Neuronal stem cell (in vitro differentiated cells): Measurements from ENCODE around the gene IGSF21.

Experiments used
- DNase-seq: peaks from one replicate; pipeline ENCODE4 v3.0.0-alpha.2; 2013; ENCODE audit warnings: low spot score
- H2AFZ ChIP-seq: one replicate; pipeline ENCODE4 v1.6.1; 2013; ENCODE audit warnings: mild to moderate bottlenecking, low read length, inconsistent platforms
- H2AK5ac ChIP-seq: 2 replicates; pipeline ENCODE4 v1.6.1; 2013; ENCODE audit warnings: low read depth, mild to moderate bottlenecking, inconsistent platforms, low read length, moderate library complexity, mixed read lengths
- H2BK120ac ChIP-seq: 2 replicates; pipeline ENCODE4 v1.6.1; 2013; ENCODE audit warnings: low read depth, mild to moderate bottlenecking, inconsistent platforms, low read length, moderate library complexity, mixed read lengths
- H2BK12ac ChIP-seq: one replicate; pipeline ENCODE4 v1.6.1; 2013; ENCODE audit warnings: low read length, inconsistent platforms
- H2BK15ac ChIP-seq: 2 replicates; pipeline ENCODE4 v1.6.1; 2013; ENCODE audit warnings: mild to moderate bottlenecking, low read length, inconsistent platforms, mixed read lengths
- H2BK5ac ChIP-seq: one replicate; pipeline ENCODE4 v1.6.1; 2013; ENCODE audit warnings: inconsistent platforms, mild to moderate bottlenecking, low read length, moderate library complexity
- H3K14ac ChIP-seq: one replicate; pipeline ENCODE4 v1.6.1; 2013; ENCODE audit warnings: low read length, inconsistent platforms
- H3K18ac ChIP-seq: 2 replicates; pipeline ENCODE4 v1.6.1; 2013; ENCODE audit warnings: low read length, inconsistent platforms
- H3K23ac ChIP-seq: 2 replicates; pipeline ENCODE4 v1.6.1; 2013; ENCODE audit warnings: low read depth, mild to moderate bottlenecking, mixed read lengths, low read length, inconsistent platforms; ENCODE audit not compliant: poor library complexity
- H3K27ac ChIP-seq: replicated peaks from 3 replicates; pipeline ENCODE4 v1.5.1; 2013; ENCODE audit warnings: low read length, inconsistent platforms
- H3K27me3 ChIP-seq, 3 experiments: 2 replicates each; pipeline ENCODE4 v1.6.1; 2013; ENCODE audit warnings: low read length in 3 of 3, mild to moderate bottlenecking in 2 of 3, inconsistent platforms in 1 of 3, low read depth in 1 of 3, mixed read lengths in 1 of 3, moderate library complexity in 1 of 3; ENCODE audit not compliant: control insufficient read depth in 3 of 3, insufficient read depth in 3 of 3
- H3K36me3 ChIP-seq, 2 donors: replicated peaks in 1 of 2; 2 replicates each; pipeline ENCODE4 v1.6.1; 2013; ENCODE audit warnings: low read length in 2 of 2; ENCODE audit not compliant: control insufficient read depth in 2 of 2, insufficient read depth in 2 of 2
- H3K4ac ChIP-seq: 2 replicates; pipeline ENCODE4 v1.6.1; 2013; ENCODE audit warnings: inconsistent platforms, mild to moderate bottlenecking, low read length, moderate library complexity
- H3K4me1 ChIP-seq, 2 donors: 1 replicate in 1 of 2; 2 replicates in 1 of 2; pipeline ENCODE4 v1.6.1; 2013; ENCODE audit warnings: low read length in 2 of 2, low read depth in 1 of 2; ENCODE audit not compliant: control insufficient read depth in 2 of 2, insufficient read depth in 1 of 2
- H3K4me2 ChIP-seq: one replicate; pipeline ENCODE4 v1.6.1; 2013; ENCODE audit warnings: mild to moderate bottlenecking, low read length, inconsistent platforms; ENCODE audit not compliant: insufficient read depth, poor library complexity, severe bottlenecking
- H3K4me3 ChIP-seq, 2 donors: 2 replicates each; pipeline ENCODE4 v1.5.1; 2013; ENCODE audit warnings: low read length in 2 of 2, mild to moderate bottlenecking in 2 of 2, inconsistent platforms in 1 of 2, moderate library complexity in 1 of 2
- H3K79me1 ChIP-seq: one replicate; pipeline ENCODE4 v1.6.1; 2013; ENCODE audit warnings: low read depth, mild to moderate bottlenecking, inconsistent platforms, low read length, moderate library complexity
- H3K9ac ChIP-seq: one replicate; pipeline ENCODE4 v1.6.1; 2013; ENCODE audit warnings: mild to moderate bottlenecking, low read depth, low read length, inconsistent platforms; ENCODE audit not compliant: poor library complexity
- H3K9me3 ChIP-seq, 2 donors: replicated peaks in 1 of 2; 2 replicates each; pipeline versions ENCODE3 to v1.6.1; 2013; ENCODE audit warnings: low read length in 2 of 2, mild to moderate bottlenecking in 2 of 2, inconsistent platforms in 1 of 2, low read depth in 1 of 2, mixed read lengths in 1 of 2, moderate library complexity in 1 of 2; ENCODE audit not compliant: control insufficient read depth in 2 of 2, insufficient read depth in 1 of 2
- H4K8ac ChIP-seq: one replicate; pipeline ENCODE4 v1.6.1; 2013; ENCODE audit warnings: low read depth, mild to moderate bottlenecking, inconsistent platforms, low read length, moderate library complexity
- H4K91ac ChIP-seq: one replicate; pipeline ENCODE4 v1.6.1; 2013; ENCODE audit warnings: low read length, low read depth, mild to moderate bottlenecking, inconsistent platforms; ENCODE audit not compliant: poor library complexity
- WGBS, 2 donors: extraction: QIAGEN DNeasy Blood & Tissue Kit; methylation state at CpG; one replicate each; pipeline ENCODE4 v1.1.7; 2013; ENCODE audit warnings: missing lambda C conversion rate in 2 of 2, mixed read lengths in 1 of 2; ENCODE audit not compliant: insufficient read length in 2 of 2, insufficient replicate concordance in 1 of 2; ENCODE audit errors: extremely low coverage in 2 of 2; 5-methylcytosine and 5-hydroxymethylcytosine counted together

IGSF21 gene

GRCh38 chr1:18175530-18176377 is 68.2 kb downstream of the IGSF21 start:
- Histone ChIP-seq H3K4ac (no peak overlapping the region), H4K8ac (no peak overlapping the region), H4K91ac (no peak overlapping the region), H3K27me3 (peaks cover 0 to 22% (median 0%) of the 10 kb centered on the region in 3 experiments), H2AK5ac (no peak overlapping the region), H2BK5ac (no peak overlapping the region), H3K23ac (no peak overlapping the region), H3K14ac (no peak overlapping the region), H2BK15ac (peak overlapping the region; percentile 41), H3K4me2 (no peak overlapping the region), H3K27ac (no peak overlapping the region), H2BK120ac (no peak overlapping the region), H3K18ac (peak overlapping the region; percentile 24), H3K9ac (no peak overlapping the region), H3K36me3 (no peaks in the 10 kb centered on the region), H3K4me1 (peaks cover 0 to 10% of the 10 kb centered on the region in 2 donors), H3K4me3 (no peak overlapping the region), H3K79me1 (no peaks in the 10 kb centered on the region), H2AFZ (no peak overlapping the region), H2BK12ac (no peak overlapping the region), H3K9me3 (no peaks in the 10 kb centered on the region)
- no peak for DNase-seq
- no CpG with 5 or more reads among the region's 13 CpGs for WGBS, 2 donors

GRCh38 chr1:18176619-18177018 is 69.0 kb downstream of the IGSF21 start:
- no peak overlapping the region for H3K27ac ChIP-seq
- H3K18ac ChIP-seq: no peak overlapping the region
- no peak overlapping the region for H2BK15ac ChIP-seq
- no peak overlapping the region for H3K23ac ChIP-seq
- no peak for DNase-seq
- no peak overlapping the region for H3K4me3 ChIP-seq
- no peak overlapping the region for H2AFZ ChIP-seq
- H3K9ac ChIP-seq: no peak overlapping the region
- H2BK5ac ChIP-seq: no peak overlapping the region
- H3K36me3 ChIP-seq: no peaks in the 10 kb centered on the region
- no peak overlapping the region for H2AK5ac ChIP-seq
- H3K27me3 ChIP-seq: peaks cover 0 to 22% (median 0%) of the 10 kb centered on the region in 3 experiments
- H4K91ac ChIP-seq: no peak overlapping the region
- no peak overlapping the region for H3K4me2 ChIP-seq
- H3K79me1 ChIP-seq: no peaks in the 10 kb centered on the region
- H3K4ac ChIP-seq: no peak overlapping the region
- no peak overlapping the region for H2BK120ac ChIP-seq
- peaks cover 0 to 8% of the 10 kb centered on the region in 2 donors for H3K4me1 ChIP-seq
- H2BK12ac ChIP-seq: no peak overlapping the region
- H3K14ac ChIP-seq: no peak overlapping the region
- no peak overlapping the region for H4K8ac ChIP-seq
- WGBS, 2 donors: no CpG with 5 or more reads among the region's 4 CpGs
- no peaks in the 10 kb centered on the region for H3K9me3 ChIP-seq

- Histone ChIP-seq H2AK5ac (no peak overlapping the region), H3K14ac (no peak overlapping the region), H3K9me3 (no peaks in the 10 kb centered on the region), H3K23ac (no peak overlapping the region), H4K91ac (no peak overlapping the region), H3K9ac (no peak overlapping the region), H3K36me3 (no peaks in the 10 kb centered on the region), H3K4me1 (peaks cover 0 to 8% of the 10 kb centered on the region in 2 donors), H2BK5ac (no peak overlapping the region), H3K4me3 (no peak overlapping the region), H3K27me3 (peaks cover 0 to 22% (median 0%) of the 10 kb centered on the region in 3 experiments), H2AFZ (no peak overlapping the region), H2BK15ac (no peak overlapping the region), H4K8ac (no peak overlapping the region), H2BK120ac (no peak overlapping the region), H3K4ac (no peak overlapping the region), H3K27ac (no peak overlapping the region), H3K79me1 (no peaks in the 10 kb centered on the region), H3K18ac (no peak overlapping the region), H3K4me2 (no peak overlapping the region), H2BK12ac (no peak overlapping the region)
- DNase-seq: no peak
- no CpG with 5 or more reads among the region's 8 CpGs for WGBS, 2 donors
These were observed 70.5 kb downstream of the IGSF21 start for GRCh38 chr1:18178111-18178510.

GRCh38 chr1:18179009-18179408 is 71.4 kb downstream of the IGSF21 start:
- no peak overlapping the region for H2BK120ac ChIP-seq
- no peak overlapping the region for H4K91ac ChIP-seq
- no peak overlapping the region for H3K18ac ChIP-seq
- peak overlapping the region; percentile 85 for H2BK12ac ChIP-seq
- no peak for DNase-seq
- no peak overlapping the region for H3K14ac ChIP-seq
- no peaks in the 10 kb centered on the region for H3K9me3 ChIP-seq
- no CpG with 5 or more reads among the region's 7 CpGs for WGBS, 2 donors
- no peak overlapping the region for H3K4me2 ChIP-seq
- no peak overlapping the region for H3K23ac ChIP-seq
- H3K27me3 ChIP-seq: peaks cover 0 to 22% (median 0%) of the 10 kb centered on the region in 3 experiments
- no peak overlapping the region for H3K27ac ChIP-seq
- no peak overlapping the region for H2BK15ac ChIP-seq
- no peak overlapping the region for H2AK5ac ChIP-seq
- no peak overlapping the region for H3K9ac ChIP-seq
- H3K79me1 ChIP-seq: no peaks in the 10 kb centered on the region
- H4K8ac ChIP-seq: no peak overlapping the region
- no peak overlapping the region for H3K4ac ChIP-seq
- no peak overlapping the region for H3K4me3 ChIP-seq
- no peak overlapping the region for H2BK5ac ChIP-seq
- no peaks in the 10 kb centered on the region for H3K36me3 ChIP-seq
- no peak overlapping the region for H2AFZ ChIP-seq
- H3K4me1 ChIP-seq: peaks cover 0 to 8% of the 10 kb centered on the region in 2 donors
